Endometrial microvascular endothelial cells (primary cell): ENCODE results near the gene SLC17A8. TPM values are rescaled to one million over a fixed set of nuclear protein-coding genes. Genes with fewer than 3 reads are reported as not detected.
"Not testable (repeated sequence)": the region's sequence is repeated elsewhere in the genome, so short reads cannot be mapped to it uniquely, and the experiment has no call there.

Experiments
- in situ Hi-C: cut with HindIII; loops from 2 replicates; pipeline ENCODE4 v1.10.0; 2017; ENCODE audit warnings: low sequenced_read_pairs, low pct_unique_long_range_greater_than_20kb; ENCODE audit errors: inconsistent ontology term
- total RNA-seq: library from RNA; depleted of rRNA; stranded (reverse); fragments of >200 nt; gene quantifications from one replicate; pipeline ENCODE4 v1.2.3, GENCODE V29; 2015; ENCODE audit errors: inconsistent ontology term

Gene SLC17A8
- not detected for total RNA-seq

GRCh38 chr12:100356644-100357223 is at the start of gene SLC17A8:
TSS of gene SLC17A8 (plus strand) at chr12:100357074. CDS start at chr12:100357392, 318 bp downstream.
- in situ Hi-C loops: no loop called here

GRCh38 chr12:100308138-100308537 is 48.7 kb upstream of the SLC17A8 start:
- in situ Hi-C loops: not testable (repeated sequence)

GRCh38 chr12:100311317-100311716 is 45.6 kb upstream of the SLC17A8 start:
- in situ Hi-C loops: no loop called here

- in situ Hi-C loops: no loop called here
These were observed 39.5 kb upstream of the SLC17A8 start for GRCh38 chr12:100317371-100317770.

- in situ Hi-C loops: no loop called here
These were observed 32.4 kb upstream of the SLC17A8 start for GRCh38 chr12:100324498-100324897.

- in situ Hi-C loops: no loop called here
These were observed 30.7 kb upstream of the SLC17A8 start for GRCh38 chr12:100326208-100326607.

GRCh38 chr12:100329800-100330199 is 27.1 kb upstream of the SLC17A8 start:
- in situ Hi-C loops: no loop called here

GRCh38 chr12:100331871-100332270 is 25.0 kb upstream of the SLC17A8 start:
- in situ Hi-C loops: no loop called here

GRCh38 chr12:100332852-100333251 is 24.0 kb upstream of the SLC17A8 start:
- in situ Hi-C loops: no loop called here

- in situ Hi-C loops: no loop called here
These were observed 19.6 kb upstream of the SLC17A8 start for GRCh38 chr12:100337299-100337698.

GRCh38 chr12:100337727-100338126 is 19.1 kb upstream of the SLC17A8 start:
- in situ Hi-C loops: no loop called here

- in situ Hi-C loops: no loop called here
These were observed 17.8 kb upstream of the SLC17A8 start for GRCh38 chr12:100339071-100339470.

- in situ Hi-C loops: not testable (repeated sequence)
These were observed 14.0 kb upstream of the SLC17A8 start for GRCh38 chr12:100342897-100343296.

GRCh38 chr12:100344351-100344750 is 12.5 kb upstream of the SLC17A8 start:
- in situ Hi-C loops: not testable (repeated sequence)

- in situ Hi-C loops: no loop called here
These were observed 11.7 kb upstream of the SLC17A8 start for GRCh38 chr12:100345020-100345767.

GRCh38 chr12:100346660-100347059 is 10.2 kb upstream of the SLC17A8 start:
- in situ Hi-C loops: no loop called here

GRCh38 chr12:100348657-100349454 is 8.0 kb upstream of the SLC17A8 start:
- in situ Hi-C loops: no loop called here

GRCh38 chr12:100359248-100359647 is 2.4 kb downstream of the SLC17A8 start:
- in situ Hi-C loops: no loop called here

GRCh38 chr12:100359822-100360221 is 2.9 kb downstream of the SLC17A8 start:
- in situ Hi-C loops: no loop called here

GRCh38 chr12:100360450-100360849 is 3.6 kb downstream of the SLC17A8 start:
- in situ Hi-C loops: no loop called here
